ENCODE data around the gene TMEM117. TPM values are rescaled to one million over a fixed set of nuclear protein-coding genes. Genes with fewer than 3 reads are reported as not detected.
A peak's percentile ranks its signal among the peaks of the same experiment; 100 is the strongest.

The TMEM117 gene
- total RNA-seq, 1 donor from 2014 or later, result 3.8 TPM

DNA sequence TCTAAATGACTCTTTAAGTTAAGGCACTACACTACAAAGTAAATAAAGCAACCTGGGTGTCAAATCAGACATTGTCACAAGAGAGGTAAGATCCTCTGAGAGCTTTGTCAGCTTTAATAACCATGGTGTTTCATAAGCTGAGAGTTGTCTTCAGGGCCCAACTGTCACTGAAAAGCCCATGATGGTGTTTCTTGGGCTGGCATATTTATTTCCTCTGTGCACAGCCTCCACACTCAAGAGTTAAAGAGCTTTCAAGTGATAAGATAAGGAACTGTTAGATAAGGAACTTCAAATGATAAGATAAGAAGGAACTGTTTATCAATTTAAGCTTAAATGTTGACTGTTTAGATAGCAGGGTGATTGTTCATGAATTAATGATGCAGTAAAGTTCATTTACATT is 495.4 kb downstream of the TMEM117 start:
- TF ChIP-seq, protein P1, sequence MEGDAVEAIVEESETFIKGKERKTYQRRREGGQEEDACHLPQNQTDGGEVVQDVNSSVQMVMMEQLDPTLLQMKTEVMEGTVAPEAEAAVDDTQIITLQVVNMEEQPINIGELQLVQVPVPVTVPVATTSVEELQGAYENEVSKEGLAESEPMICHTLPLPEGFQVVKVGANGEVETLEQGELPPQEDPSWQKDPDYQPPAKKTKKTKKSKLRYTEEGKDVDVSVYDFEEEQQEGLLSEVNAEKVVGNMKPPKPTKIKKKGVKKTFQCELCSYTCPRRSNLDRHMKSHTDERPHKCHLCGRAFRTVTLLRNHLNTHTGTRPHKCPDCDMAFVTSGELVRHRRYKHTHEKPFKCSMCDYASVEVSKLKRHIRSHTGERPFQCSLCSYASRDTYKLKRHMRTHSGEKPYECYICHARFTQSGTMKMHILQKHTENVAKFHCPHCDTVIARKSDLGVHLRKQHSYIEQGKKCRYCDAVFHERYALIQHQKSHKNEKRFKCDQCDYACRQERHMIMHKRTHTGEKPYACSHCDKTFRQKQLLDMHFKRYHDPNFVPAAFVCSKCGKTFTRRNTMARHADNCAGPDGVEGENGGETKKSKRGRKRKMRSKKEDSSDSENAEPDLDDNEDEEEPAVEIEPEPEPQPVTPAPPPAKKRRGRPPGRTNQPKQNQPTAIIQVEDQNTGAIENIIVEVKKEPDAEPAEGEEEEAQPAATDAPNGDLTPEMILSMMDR (conservative IDR thresholded peaks at IDR 0.05; ENCODE audit: low read depth, low read length), result no peak
- no peak for DNase-seq (ENCODE audit: low read depth)
- H3K4me3 ChIP-seq (ENCODE audit: low read depth, low read length), result no peak overlapping the region

DNA sequence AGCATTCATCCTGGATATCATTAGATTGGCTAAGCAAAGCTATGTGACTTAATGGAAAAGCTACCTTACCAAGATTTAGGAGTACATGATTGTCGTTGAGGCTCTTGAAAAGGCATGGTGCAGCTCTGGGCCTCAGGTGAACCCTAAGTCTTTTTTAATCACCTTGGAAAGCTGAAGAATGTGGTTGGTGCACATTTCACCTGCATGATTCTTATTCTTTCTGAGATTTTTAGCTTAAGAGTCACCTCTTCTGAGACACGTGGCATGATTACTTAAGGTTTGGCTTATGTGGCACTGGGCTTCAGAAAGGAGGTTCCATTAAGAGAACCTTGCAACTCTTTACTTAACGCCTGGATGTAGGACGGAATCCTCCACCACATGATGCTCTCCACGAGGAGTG is 498.5 kb downstream of the TMEM117 start:
- no peak overlapping the region for H3K4me3 ChIP-seq (ENCODE audit: low read depth, low read length)
- no peak for DNase-seq (ENCODE audit: low read depth)
- TF ChIP-seq, protein P1 (conservative IDR thresholded peaks at IDR 0.05; ENCODE audit: low read depth, low read length), result no peak

DNA sequence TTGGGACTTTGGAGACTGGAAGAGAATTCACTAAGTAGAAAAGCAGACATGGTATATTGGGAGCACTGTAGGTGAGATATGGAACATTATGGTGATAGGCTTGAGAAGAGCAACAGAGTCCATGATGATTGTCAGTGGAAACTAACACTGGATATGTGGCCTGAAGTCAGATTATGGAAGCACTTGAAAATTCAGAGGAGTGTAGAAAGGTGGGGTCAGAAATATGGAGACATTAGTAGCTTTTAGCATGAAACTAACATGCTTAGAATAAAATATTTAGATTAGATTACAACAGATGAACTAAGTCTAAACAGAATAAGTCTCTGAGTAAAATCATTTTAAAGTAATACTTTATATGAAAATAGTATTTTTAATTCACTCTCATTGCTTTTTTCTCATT is 499.1 kb downstream of the TMEM117 start:
- DNase-seq (ENCODE audit: low read depth), result no peak
- no peak overlapping the region for H3K4me3 ChIP-seq (ENCODE audit: low read depth, low read length)
- TF ChIP-seq, protein P1 (conservative IDR thresholded peaks at IDR 0.05; ENCODE audit: low read depth, low read length), result no peak

DNA sequence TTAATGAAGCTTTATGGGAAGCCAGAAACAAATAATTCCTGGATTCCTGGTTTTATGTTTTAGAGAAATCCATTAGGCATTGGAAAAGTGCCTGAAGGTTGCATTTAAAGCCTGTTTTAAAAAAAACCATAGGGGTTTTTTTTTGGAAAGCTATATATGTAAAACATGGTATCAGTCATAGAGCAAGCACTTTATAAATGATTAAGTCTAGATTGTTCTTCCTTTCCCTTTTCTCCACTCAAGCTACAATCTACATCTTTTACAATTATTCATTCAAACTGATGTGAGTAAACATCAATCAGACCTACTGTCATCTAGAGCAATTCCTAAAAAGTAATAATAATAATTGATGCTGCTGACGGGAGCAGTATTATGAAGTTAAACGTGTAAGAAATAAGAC is 500.7 kb downstream of the TMEM117 start:
- DNase-seq (ENCODE audit: low read depth), result no peak
- H3K4me3 ChIP-seq (ENCODE audit: low read depth, low read length), result no peak overlapping the region
- TF ChIP-seq, protein P1 (conservative IDR thresholded peaks at IDR 0.05; ENCODE audit: low read depth, low read length), result no peak

DNA sequence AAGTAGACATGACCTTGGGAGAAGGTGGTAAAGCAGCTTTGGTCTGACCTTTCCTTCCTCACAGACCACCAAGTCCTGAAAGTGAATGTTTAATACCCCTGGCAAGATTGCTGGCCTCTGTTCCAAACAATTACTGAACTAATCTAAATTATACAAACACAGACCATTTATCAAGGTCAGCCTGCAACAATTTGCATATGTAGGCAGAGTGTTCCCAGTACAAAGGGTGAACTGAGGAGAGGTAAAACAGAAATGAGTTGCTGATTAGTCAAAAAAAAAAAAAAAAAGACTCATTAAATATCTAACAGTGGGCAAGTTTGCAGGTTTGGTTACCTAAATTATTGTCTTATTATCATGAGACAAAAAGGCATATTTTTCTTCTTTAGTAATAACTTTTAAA is 506.5 kb downstream of the TMEM117 start:
- no peak for DNase-seq (ENCODE audit: low read depth)
- TF ChIP-seq, protein P1 (conservative IDR thresholded peaks at IDR 0.05; ENCODE audit: low read depth, low read length), result no peak
- H3K4me3 ChIP-seq (ENCODE audit: low read depth, low read length), result no peak overlapping the region

DNA sequence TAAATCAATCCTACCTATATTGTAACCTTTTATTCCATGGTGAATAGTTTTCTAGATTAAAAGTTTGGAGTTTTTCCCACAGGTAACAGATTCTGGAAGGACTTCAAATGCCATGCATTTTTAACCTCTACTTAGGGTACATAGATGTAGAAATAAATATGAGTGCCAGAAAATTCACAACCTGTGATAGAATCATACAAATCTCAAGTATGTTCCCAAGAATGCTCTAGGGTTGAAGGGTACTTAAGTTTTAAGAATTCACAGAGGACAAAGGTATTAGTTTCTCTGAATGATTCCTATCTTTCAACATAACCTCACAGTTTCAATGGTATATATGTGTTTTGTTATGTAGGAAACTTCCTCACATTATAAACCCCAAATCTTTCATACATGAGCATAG is 511.3 kb downstream of the TMEM117 start:
- TF ChIP-seq, protein P1 (conservative IDR thresholded peaks at IDR 0.05; ENCODE audit: low read depth, low read length), result no peak
- no peak for DNase-seq (ENCODE audit: low read depth)

DNA sequence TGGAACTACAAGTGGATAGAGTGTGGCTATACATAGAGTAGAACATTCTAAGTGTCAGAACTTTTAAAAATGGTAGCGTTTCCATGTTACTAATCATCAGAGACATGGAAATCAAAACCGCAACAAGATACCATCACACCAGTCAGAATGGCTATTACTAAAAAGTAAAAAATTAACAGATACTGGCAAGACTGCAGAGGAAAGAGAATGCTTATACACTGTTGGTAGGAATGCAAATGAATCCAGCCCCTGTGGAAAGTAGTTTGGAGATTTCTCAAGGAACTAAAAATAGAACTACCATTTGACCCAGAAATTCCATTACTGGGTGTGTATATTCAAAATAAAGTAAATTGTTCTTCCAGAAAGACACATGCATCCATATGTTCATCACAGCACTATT is 521.6 kb downstream of the TMEM117 start:
- peak; percentile 75 for DNase-seq (ENCODE audit: low read depth)
- TF ChIP-seq, protein P1 (conservative IDR thresholded peaks at IDR 0.05; ENCODE audit: low read depth, low read length), result no peak
- no peak overlapping the region for H3K4me3 ChIP-seq (ENCODE audit: low read depth, low read length)

More for the DNA sequence above, 511.3 kb downstream of the TMEM117 start:
- no peak overlapping the region for H3K4me3 ChIP-seq (ENCODE audit: low read depth, low read length)
